ENCODE measurements around the gene KCNS3.

DNA sequence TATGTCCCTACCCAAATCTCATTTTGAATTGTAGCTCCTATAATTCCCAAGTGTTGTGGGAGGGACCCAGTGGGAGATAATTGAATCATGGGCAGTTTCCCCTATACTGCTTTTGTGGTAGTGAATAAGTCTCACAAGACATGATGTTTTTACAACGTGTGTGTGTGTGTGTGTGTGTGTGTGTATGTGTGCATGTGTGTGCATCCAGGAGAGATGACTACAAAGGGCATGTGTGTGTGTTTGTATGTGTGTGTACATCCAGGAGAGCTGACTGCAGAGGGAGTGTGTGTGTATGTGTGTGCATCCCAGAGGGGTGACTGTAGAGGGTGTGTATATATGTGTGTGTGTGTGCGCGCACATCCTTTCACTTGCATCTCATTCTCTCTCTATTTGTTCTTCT is 86.7 kb downstream of the KCNS3 start:
- TF ChIP-seq ETV6 (CRISPR knock-in tag; conservative IDR thresholded peaks at IDR 0.05) (no peak), HDAC2 (CRISPR knock-in tag; IDR thresholded peaks at IDR 0.05) (no peak), ZNF709 (CRISPR knock-in tag; IDR thresholded peaks at IDR 0.05) (no peak), SMC3 (IDR thresholded peaks at IDR 0.05; ENCODE audit: low read length) (no peak), ARNTL (CRISPR knock-in tag; IDR thresholded peaks at IDR 0.05) (no peak)
- TF ChIP-seq, protein P1, sequence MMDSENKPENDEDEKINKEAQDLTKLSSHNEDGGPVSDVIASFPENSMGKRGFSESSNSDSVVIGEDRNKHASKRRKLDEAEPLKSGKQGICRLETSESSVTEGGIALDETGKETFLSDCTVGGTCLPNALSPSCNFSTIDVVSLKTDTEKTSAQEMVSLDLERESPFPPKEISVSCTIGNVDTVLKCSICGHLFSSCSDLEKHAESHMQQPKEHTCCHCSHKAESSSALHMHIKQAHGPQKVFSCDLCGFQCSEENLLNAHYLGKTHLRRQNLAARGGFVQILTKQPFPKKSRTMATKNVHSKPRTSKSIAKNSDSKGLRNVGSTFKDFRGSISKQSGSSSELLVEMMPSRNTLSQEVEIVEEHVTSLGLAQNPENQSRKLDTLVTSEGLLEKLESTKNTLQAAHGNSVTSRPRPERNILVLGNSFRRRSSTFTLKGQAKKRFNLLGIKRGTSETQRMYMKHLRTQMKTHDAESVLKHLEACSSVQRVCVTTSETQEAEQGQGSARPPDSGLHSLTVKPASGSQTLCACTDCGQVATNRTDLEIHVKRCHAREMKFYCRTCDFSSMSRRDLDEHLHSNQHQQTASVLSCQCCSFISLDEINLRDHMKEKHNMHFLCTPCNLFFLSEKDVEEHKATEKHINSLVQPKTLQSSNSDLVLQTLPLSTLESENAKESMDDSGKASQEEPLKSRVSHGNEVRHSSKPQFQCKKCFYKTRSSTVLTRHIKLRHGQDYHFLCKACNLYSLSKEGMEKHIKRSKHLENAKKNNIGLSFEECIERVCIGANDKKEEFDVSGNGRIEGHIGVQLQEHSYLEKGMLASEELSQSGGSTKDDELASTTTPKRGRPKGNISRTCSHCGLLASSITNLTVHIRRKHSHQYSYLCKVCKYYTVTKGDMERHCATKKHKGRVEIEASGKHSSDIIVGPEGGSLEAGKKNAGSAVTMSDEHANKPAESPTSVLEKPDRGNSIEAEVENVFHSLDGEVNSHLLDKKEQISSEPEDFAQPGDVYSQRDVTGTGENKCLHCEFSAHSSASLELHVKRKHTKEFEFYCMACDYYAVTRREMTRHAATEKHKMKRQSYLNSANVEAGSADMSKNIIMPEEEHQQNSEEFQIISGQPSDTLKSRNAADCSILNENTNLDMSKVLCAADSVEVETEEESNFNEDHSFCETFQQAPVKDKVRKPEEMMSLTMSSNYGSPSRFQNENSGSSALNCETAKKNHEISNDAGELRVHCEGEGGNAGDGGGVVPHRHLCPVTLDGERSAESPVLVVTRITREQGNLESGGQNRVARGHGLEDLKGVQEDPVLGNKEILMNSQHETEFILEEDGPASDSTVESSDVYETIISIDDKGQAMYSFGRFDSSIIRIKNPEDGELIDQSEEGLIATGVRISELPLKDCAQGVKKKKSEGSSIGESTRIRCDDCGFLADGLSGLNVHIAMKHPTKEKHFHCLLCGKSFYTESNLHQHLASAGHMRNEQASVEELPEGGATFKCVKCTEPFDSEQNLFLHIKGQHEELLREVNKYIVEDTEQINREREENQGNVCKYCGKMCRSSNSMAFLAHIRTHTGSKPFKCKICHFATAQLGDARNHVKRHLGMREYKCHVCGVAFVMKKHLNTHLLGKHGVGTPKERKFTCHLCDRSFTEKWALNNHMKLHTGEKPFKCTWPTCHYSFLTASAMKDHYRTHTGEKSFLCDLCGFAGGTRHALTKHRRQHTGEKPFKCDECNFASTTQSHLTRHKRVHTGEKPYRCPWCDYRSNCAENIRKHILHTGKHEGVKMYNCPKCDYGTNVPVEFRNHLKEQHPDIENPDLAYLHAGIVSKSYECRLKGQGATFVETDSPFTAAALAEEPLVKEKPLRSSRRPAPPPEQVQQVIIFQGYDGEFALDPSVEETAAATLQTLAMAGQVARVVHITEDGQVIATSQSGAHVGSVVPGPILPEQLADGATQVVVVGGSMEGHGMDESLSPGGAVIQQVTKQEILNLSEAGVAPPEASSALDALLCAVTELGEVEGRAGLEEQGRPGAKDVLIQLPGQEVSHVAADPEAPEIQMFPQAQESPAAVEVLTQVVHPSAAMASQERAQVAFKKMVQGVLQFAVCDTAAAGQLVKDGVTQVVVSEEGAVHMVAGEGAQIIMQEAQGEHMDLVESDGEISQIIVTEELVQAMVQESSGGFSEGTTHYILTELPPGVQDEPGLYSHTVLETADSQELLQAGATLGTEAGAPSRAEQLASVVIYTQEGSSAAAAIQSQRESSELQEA (CRISPR knock-in tag; IDR thresholded peaks at IDR 0.05; ENCODE audit: not compliant biosample characterization): no peak
